Measurements from ENCODE around the gene DBF4. TPM values are rescaled to one million over a fixed set of nuclear protein-coding genes. Genes with fewer than 3 reads are reported as not detected.
"Not testable (repeated sequence)": the region's sequence is repeated elsewhere in the genome, so short reads cannot be mapped to it uniquely, and the experiment has no call there.

Gene DBF4, protein sequence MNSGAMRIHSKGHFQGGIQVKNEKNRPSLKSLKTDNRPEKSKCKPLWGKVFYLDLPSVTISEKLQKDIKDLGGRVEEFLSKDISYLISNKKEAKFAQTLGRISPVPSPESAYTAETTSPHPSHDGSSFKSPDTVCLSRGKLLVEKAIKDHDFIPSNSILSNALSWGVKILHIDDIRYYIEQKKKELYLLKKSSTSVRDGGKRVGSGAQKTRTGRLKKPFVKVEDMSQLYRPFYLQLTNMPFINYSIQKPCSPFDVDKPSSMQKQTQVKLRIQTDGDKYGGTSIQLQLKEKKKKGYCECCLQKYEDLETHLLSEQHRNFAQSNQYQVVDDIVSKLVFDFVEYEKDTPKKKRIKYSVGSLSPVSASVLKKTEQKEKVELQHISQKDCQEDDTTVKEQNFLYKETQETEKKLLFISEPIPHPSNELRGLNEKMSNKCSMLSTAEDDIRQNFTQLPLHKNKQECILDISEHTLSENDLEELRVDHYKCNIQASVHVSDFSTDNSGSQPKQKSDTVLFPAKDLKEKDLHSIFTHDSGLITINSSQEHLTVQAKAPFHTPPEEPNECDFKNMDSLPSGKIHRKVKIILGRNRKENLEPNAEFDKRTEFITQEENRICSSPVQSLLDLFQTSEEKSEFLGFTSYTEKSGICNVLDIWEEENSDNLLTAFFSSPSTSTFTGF
- total RNA-seq (21.0 and 27.6 TPM in 2 replicates), polyA plus RNA-seq (7.8 and 21.7 TPM in 2 replicates), polyA minus RNA-seq (19.4 and 26.5 TPM in 2 replicates)
- 33.0 TPM for total RNA-seq (2013)

DNA sequence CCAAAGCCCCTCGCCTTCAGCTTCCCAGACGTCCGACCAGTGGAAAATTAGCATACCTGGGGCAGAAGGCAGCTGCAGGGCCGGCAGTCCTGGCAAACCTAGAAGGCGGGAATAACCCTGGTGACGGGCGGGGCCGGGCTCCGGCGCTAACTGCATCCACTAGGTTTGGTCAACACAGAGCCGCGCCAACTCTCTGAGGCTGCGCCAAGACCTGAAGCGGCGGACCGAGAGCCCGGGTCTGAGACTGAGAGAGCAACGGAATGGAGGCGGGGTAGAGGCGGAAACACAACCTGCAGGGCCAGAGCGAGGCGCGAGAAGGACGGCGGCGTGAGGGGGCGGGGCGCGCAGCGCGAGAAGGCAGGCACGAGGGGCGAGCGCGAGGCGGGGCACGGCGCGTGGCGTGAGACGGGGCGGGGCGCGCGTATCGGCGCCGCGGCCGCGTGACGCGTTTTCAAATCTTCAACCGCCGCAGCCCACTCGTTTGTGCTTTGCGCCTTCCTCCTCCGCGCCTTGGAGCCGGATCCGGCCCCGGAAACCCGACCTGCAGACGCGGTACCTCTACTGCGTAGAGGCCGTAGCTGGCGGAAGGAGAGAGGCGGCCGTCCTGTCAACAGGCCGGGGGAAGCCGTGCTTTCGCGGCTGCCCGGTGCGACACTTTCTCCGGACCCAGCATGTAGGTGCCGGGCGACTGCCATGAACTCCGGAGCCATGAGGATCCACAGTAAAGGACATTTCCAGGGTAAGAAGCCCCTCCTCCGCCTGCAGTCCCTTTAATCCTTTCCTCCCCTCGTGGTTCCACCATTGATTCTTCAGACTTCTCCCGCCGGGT is at the start of gene DBF4, which contains the start of gene SLC25A40:
Gene DBF4, plus strand, starts transcription at position 454 of the 829 bp plus-strand sequence. Its CDS starts 240 bp downstream, at position 694.
Gene SLC25A40, minus strand, starts transcription at position 321 of the 829 bp plus-strand sequence. CDS start 17,633 bp downstream, outside the sequence.
- ChIA-PET POLR2A (interaction anchor here (1.3 kb wide), 1 partner anchor 57 kb away, joined by 4 read pairs; the partner anchor contains the start of gene ADAM22), CTCF (interaction anchor here (1.8 kb wide), 1 partner anchor 11 kb away, joined by 5 read pairs; no protein-coding TSS in a partner anchor)
- peak within 1 kb of the TSS; percentile 93 for H3K4me2 ChIP-seq (replicated peaks; ENCODE audit: low read depth, low read length, poor library complexity, severe bottlenecking)
- H4K20me1 ChIP-seq (ENCODE audit: control insufficient read depth, insufficient read depth, low read length, poor library complexity, severe bottlenecking) = peaks cover 8% of the 10 kb centered on the region
- TF ChIP-seq EZH2 (IDR thresholded peaks at IDR 0.05; ENCODE audit: borderline replicate concordance, insufficient read depth, low read depth, low read length, poor library complexity, severe bottlenecking) = no peak
- TF ChIP-seq, protein P1, sequence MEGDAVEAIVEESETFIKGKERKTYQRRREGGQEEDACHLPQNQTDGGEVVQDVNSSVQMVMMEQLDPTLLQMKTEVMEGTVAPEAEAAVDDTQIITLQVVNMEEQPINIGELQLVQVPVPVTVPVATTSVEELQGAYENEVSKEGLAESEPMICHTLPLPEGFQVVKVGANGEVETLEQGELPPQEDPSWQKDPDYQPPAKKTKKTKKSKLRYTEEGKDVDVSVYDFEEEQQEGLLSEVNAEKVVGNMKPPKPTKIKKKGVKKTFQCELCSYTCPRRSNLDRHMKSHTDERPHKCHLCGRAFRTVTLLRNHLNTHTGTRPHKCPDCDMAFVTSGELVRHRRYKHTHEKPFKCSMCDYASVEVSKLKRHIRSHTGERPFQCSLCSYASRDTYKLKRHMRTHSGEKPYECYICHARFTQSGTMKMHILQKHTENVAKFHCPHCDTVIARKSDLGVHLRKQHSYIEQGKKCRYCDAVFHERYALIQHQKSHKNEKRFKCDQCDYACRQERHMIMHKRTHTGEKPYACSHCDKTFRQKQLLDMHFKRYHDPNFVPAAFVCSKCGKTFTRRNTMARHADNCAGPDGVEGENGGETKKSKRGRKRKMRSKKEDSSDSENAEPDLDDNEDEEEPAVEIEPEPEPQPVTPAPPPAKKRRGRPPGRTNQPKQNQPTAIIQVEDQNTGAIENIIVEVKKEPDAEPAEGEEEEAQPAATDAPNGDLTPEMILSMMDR (IDR thresholded peaks at IDR 0.05) = no peak
- no peaks in the 10 kb centered on the region for H3K9me3 ChIP-seq (ENCODE audit: control extremely low read depth in 1 of 3, control insufficient read depth in 2 of 3, insufficient read depth in 1 of 3, low read length in 2 of 3)
- H3K27ac ChIP-seq (ENCODE audit: low read length in 2 of 2) = peak within 1 kb of the TSS; percentile 83 to 93
- no peaks in the 10 kb centered on the region for H3K9me3 Mint-ChIP-seq (ENCODE audit: insufficient read depth)
- DNase-seq (peak; percentile 98), ATAC-seq (ENCODE audit: low read depth) (peak; percentile 92)
- H3K27me3 Mint-ChIP-seq = no peaks in the 10 kb centered on the region
- under 1% methylated on average over 84 of the region's 84 CpGs for WGBS (ENCODE audit: insufficient coverage)
- peak within 1 kb of the TSS; percentile 98 for H3K27ac Mint-ChIP-seq
- peak within 1 kb of the TSS; percentile 76 for H3K4me3 Mint-ChIP-seq
- H3K36me3 ChIP-seq (replicated peaks in 1 of 2; ENCODE audit: control extremely low read depth in 1 of 2, control insufficient read depth in 1 of 2, extremely low read depth in 1 of 2, insufficient read depth in 2 of 2, low read length in 1 of 2) = peaks cover 0 to 2% of the 10 kb centered on the region in 2 experiments
- H3K9ac ChIP-seq (ENCODE audit: low read length) = peak within 1 kb of the TSS; percentile 87
- H3K79me2 ChIP-seq (ENCODE audit: control insufficient read depth, insufficient read depth, low read length) = peaks cover 85% of the 10 kb centered on the region
- peak within 1 kb of the TSS; percentile 73 to 98 (median 93) for H3K4me3 ChIP-seq (ENCODE audit: control extremely low read depth in 1 of 5, extremely low read depth in 1 of 5, insufficient read depth in 1 of 5, low read depth in 2 of 5, low read length in 4 of 5)
- H2AFZ ChIP-seq (ENCODE audit: insufficient read depth, low read depth, low read length, poor library complexity, severe bottlenecking) = peak within 1 kb of the TSS; percentile 93
- H3K4me1 Mint-ChIP-seq = peaks cover 37% of the 10 kb centered on the region
- no peaks in the 10 kb centered on the region for H3K27me3 ChIP-seq (replicated peaks in 1 of 4; ENCODE audit: control extremely low read depth in 1 of 4, control insufficient read depth in 3 of 4, insufficient read depth in 4 of 4, low read length in 3 of 4)
- intact Hi-C loops (cut with micrococcal nuclease) = loop anchor here (1.0 to 2.0 kb wide), 8 partner anchors 11 to 724 kb away; partner anchors contain the start of genes ABCB4, ADAM22, CROT and DMTF1
- H3K4me1 ChIP-seq (ENCODE audit: control insufficient read depth in 2 of 2, insufficient read depth in 2 of 2, low read length in 2 of 2) = peaks cover 18 to 24% of the 10 kb centered on the region in 2 donors

DNA sequence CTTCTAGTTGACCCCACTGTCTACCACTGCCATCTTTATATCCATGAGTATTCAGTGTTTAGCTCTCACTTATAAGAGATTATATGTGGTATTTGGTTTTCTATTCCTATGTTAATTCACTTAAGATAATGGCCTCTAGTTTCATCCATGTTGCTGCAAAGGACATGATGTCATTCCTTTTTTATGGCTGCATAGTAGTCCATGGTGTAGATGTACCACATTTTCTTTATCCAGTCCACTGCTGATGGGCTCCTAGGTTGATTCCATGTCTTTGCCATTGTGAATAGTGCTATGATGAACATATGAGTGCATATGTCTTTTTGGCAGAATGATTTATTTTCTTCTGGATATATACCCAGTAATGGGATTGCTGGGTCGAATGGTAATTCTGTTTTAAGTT is 47.9 kb upstream of the DBF4 start:
- CTCF ChIA-PET; H3K27me3 Mint-ChIP-seq; H3K79me2 ChIP-seq (ENCODE audit: control insufficient read depth, insufficient read depth, low read length); H3K27ac ChIP-seq (ENCODE audit: low read length in 2 of 2); H3K4me1 Mint-ChIP-seq; ATAC-seq (ENCODE audit: low read depth); H3K4me3 Mint-ChIP-seq; H3K27me3 ChIP-seq (replicated peaks in 1 of 4; ENCODE audit: control extremely low read depth in 1 of 4, control insufficient read depth in 3 of 4, insufficient read depth in 4 of 4, low read length in 3 of 4); H3K4me1 ChIP-seq (ENCODE audit: control insufficient read depth in 2 of 2, insufficient read depth in 2 of 2, low read length in 2 of 2); H2AFZ ChIP-seq (ENCODE audit: insufficient read depth, low read depth, low read length, poor library complexity, severe bottlenecking); H3K36me3 ChIP-seq (replicated peaks in 1 of 2; ENCODE audit: control extremely low read depth in 1 of 2, control insufficient read depth in 1 of 2, extremely low read depth in 1 of 2, insufficient read depth in 2 of 2, low read length in 1 of 2); H3K4me2 ChIP-seq (replicated peaks; ENCODE audit: low read depth, low read length, poor library complexity, severe bottlenecking); DNase-seq; POLR2A ChIA-PET; H4K20me1 ChIP-seq (ENCODE audit: control insufficient read depth, insufficient read depth, low read length, poor library complexity, severe bottlenecking); H3K27ac Mint-ChIP-seq; intact Hi-C loops (cut with micrococcal nuclease); H3K4me3 ChIP-seq (ENCODE audit: control extremely low read depth in 1 of 5, extremely low read depth in 1 of 5, insufficient read depth in 1 of 5, low read depth in 2 of 5, low read length in 4 of 5); H3K9ac ChIP-seq (ENCODE audit: low read length): not testable (repeated sequence)
- peaks cover 19% of the 10 kb centered on the region for H3K9me3 Mint-ChIP-seq (ENCODE audit: insufficient read depth)
- H3K9me3 ChIP-seq (ENCODE audit: control extremely low read depth in 1 of 3, control insufficient read depth in 2 of 3, insufficient read depth in 1 of 3, low read length in 2 of 3) = peaks cover 0 to 15% (median 9%) of the 10 kb centered on the region in 3 donors
- no CpG with 5 or more reads among the region's 1 CpG for WGBS (ENCODE audit: insufficient coverage)
